Adrenal gland (tissue), 12 donors: ENCODE results near the gene MAPK1. TPM values are rescaled to one million over a fixed set of nuclear protein-coding genes. Genes with fewer than 3 reads are reported as not detected.

Experiments used
- DNase-seq, 7 donors: peaks; one replicate each; pipeline ENCODE4 v3.0.0-alpha.2; 2019 to 2020
- H3K27ac ChIP-seq, 5 donors: fragments of 200-600 bp; sonication (generic) in 4 of 5; 1 replicate in 3 of 5; 2 replicates in 2 of 5; pipeline versions ENCODE4 v1.5.1 to v1.8.0; 2016 to 2020; ENCODE audit warnings: mild to moderate bottlenecking in 1 of 5
- H3K27me3 ChIP-seq: fragments of 200-600 bp; 2 replicates; pipeline ENCODE4 v1.8.0; 2021
- H3K36me3 ChIP-seq, 2 donors: fragments of 200-600 bp; replicated peaks in 1 of 2; 1 replicate in 1 of 2; 2 replicates in 1 of 2; pipeline versions ENCODE4 v1.5.1 to v1.8.0; 2018 to 2022
- H3K4me1 ChIP-seq, 2 donors: fragments of 200-600 bp; replicated peaks in 1 of 2; 1 replicate in 1 of 2; 2 replicates in 1 of 2; pipeline versions ENCODE4 v1.5.1 to v1.8.0; 2018 to 2021
- H3K4me3 ChIP-seq, 4 donors: fragments of 200-600 bp; sonication (generic) in 3 of 4; one replicate each; pipeline ENCODE4 v1.5.1; 2016 to 2018
- H3K9me3 ChIP-seq, 3 donors: fragments of 200-600 bp; sonication (generic) in 1 of 3; replicated peaks in 1 of 3; 1 replicate in 2 of 3; 2 replicates in 1 of 3; pipeline versions ENCODE4 v1.5.1 to v1.8.0; 2016 to 2021
- CTCF ChIP-seq, 6 experiments: fragments of 450-650 bp in 4 of 6; fragments of 200-600 bp in 2 of 6; sonication (generic) in 1 of 6; IDR thresholded peaks; 1 replicate in 5 of 6; 2 replicates in 1 of 6; pipeline versions ENCODE4 v1.5.1 to v1.8.0; 2016 to 2021; ENCODE audit warnings: antibody characterized with exemption in 6 of 6, mild to moderate bottlenecking in 2 of 6, moderate library complexity in 1 of 6
- POLR2A ChIP-seq, 2 donors: fragments of 450-650 bp; IDR thresholded peaks; one replicate each; pipeline ENCODE4 v1.6.1; 2017; ENCODE audit warnings: antibody characterized with exemption in 2 of 2, mild to moderate bottlenecking in 2 of 2, moderate library complexity in 1 of 2
- WGBS, 4 donors: extraction: QIAGEN DNeasy Blood & Tissue Kit in 2 of 4; methylation state at CpG; one replicate each; pipeline versions ENCODE4 v1.1.5 to v1.1.7; 2013 to 2017; 5-methylcytosine and 5-hydroxymethylcytosine counted together
- intact Hi-C, 2 donors: fragments of 100-400 bp; cut with DNase I; formaldehyde crosslinking; loops; one replicate each; pipeline versions ENCODE4 v1.14.1 to v1.15.0; 2022 to 2023
- polyA plus RNA-seq, 3 donors: library from polyadenylated mRNA; stranded (reverse); fragments of 200-250 nt in 2 of 3; fragments of 350-450 nt in 1 of 3; fragmentation: Illumina TruSeq in 1 of 3; extraction: RNeasy Lipid Tissue Mini Kit (QIAGEN cat#74804) in 1 of 3; gene quantifications; one replicate each; pipeline ENCODE4 v1.2.3, GENCODE V29; 2013 to 2014
- total RNA-seq, 9 donors: library from RNA; depleted of rRNA in 4 of 9; stranded (reverse); fragments of >200 nt in 4 of 9; fragments of 120-200 nt in 1 of 9; fragmentation: NEBNext Ultra II Directional in 1 of 9; extraction: Animal tissue kit (Norgen Biotek cat#: 25700) in 1 of 9; gene quantifications; one replicate each; pipeline versions ENCODE4 v1.1.0 to v1.2.4, GENCODE V29; 2013 to 2023
- donor health status: healthy with polysubstance abuse.
- donor health status: Bipolar disorder and iron deficiency.
- donor health status: DM: yes; HTN: yes; CAD: no.
- donor health status: DM: no; HTN: no; CAD: no.
- donor health status: DM: no; HTN: no; CAD: no.
- donor health status: DM: yes; HTN: yes; CAD: no.

The MAPK1 gene
- total and polyA plus RNA-seq, 12 donors = 9.6 to 201 (median 94.4) TPM

GRCh38 chr22:21832291-21833290 lies 34.9 kb downstream of the MAPK1 start:
- Histone ChIP-seq H3K27me3 (no peaks in the 10 kb centered on the region), H3K4me1 (peaks cover 3 to 42% of the 10 kb centered on the region in 2 donors), H3K9me3 (no peaks in the 10 kb centered on the region), H3K36me3 (no peaks in the 10 kb centered on the region), H3K27ac (peak overlapping the region in 1 of 5 donors; percentile 45), H3K4me3 (no peak overlapping the region)
- peak in 1 of 7 donors; percentile 20 for DNase-seq
- TF ChIP-seq CTCF (IDR thresholded peaks at IDR 0.05) (no peak), POLR2A (IDR thresholded peaks at IDR 0.05) (no peak)
- intact Hi-C loops = no loop called here
- 76 to 87% (median 83%) methylated on average over 8 of the region's 8 CpGs for WGBS, 4 donors

GRCh38 chr22:21829523-21829922 lies 37.9 kb downstream of the MAPK1 start:
- DNase-seq = no peak
- WGBS, 4 donors = 85 to 91% (median 88%) methylated on average over 3 of the region's 3 CpGs
- no peaks in the 10 kb centered on the region for H3K36me3 ChIP-seq
- H3K4me3 ChIP-seq = no peak overlapping the region
- no peak overlapping the region for H3K27ac ChIP-seq
- no peak for TF ChIP-seq POLR2A (IDR thresholded peaks at IDR 0.05)
- no peaks in the 10 kb centered on the region for H3K27me3 ChIP-seq
- peaks cover 0 to 34% of the 10 kb centered on the region in 2 donors for H3K4me1 ChIP-seq
- H3K9me3 ChIP-seq = no peaks in the 10 kb centered on the region
- intact Hi-C loops = no loop called here

- H3K4me1 ChIP-seq = peaks cover 0 to 45% of the 10 kb centered on the region in 2 donors
- TF ChIP-seq POLR2A (IDR thresholded peaks at IDR 0.05) = no peak
- no peak for TF ChIP-seq CTCF (IDR thresholded peaks at IDR 0.05)
- WGBS, 4 donors = 73 to 85% (median 84%) methylated on average over 4 of the region's 4 CpGs
- H3K27ac ChIP-seq = no peak overlapping the region
- no peaks in the 10 kb centered on the region for H3K9me3 ChIP-seq
- DNase-seq = no peak
- intact Hi-C loops = no loop called here
- no peaks in the 10 kb centered on the region for H3K27me3 ChIP-seq
- no peaks in the 10 kb centered on the region for H3K36me3 ChIP-seq
- H3K4me3 ChIP-seq = no peak overlapping the region
Measured at GRCh38 chr22:21828268-21828638, 39.2 kb downstream of the MAPK1 start.

- Histone ChIP-seq H3K27ac (no peak overlapping the region), H3K4me1 (peaks cover 0 to 50% of the 10 kb centered on the region in 2 donors), H3K36me3 (no peaks in the 10 kb centered on the region), H3K9me3 (no peaks in the 10 kb centered on the region), H3K4me3 (no peak overlapping the region), H3K27me3 (no peaks in the 10 kb centered on the region)
- intact Hi-C loops = no loop called here
- 90 to 93% (median 92%) methylated on average over 3 of the region's 3 CpGs for WGBS, 4 donors
- DNase-seq = no peak
- TF ChIP-seq POLR2A (IDR thresholded peaks at IDR 0.05) = no peak
- no peak for TF ChIP-seq CTCF (IDR thresholded peaks at IDR 0.05)
Measured at GRCh38 chr22:21827628-21828267, 39.7 kb downstream of the MAPK1 start.
